Measurements from ENCODE around the gene METTL18. TPM values are rescaled to one million over a fixed set of nuclear protein-coding genes. Genes with fewer than 3 reads are reported as not detected.
A peak's percentile ranks its signal among the peaks of the same experiment; 100 is the strongest.

The METTL18 gene
- total and polyA plus RNA-seq, 8 donors = 4.8 to 15.5 (median 13.7) TPM

GRCh38 chr1:169793730-169794129 is 977 bp downstream of the METTL18 start:
- ATAC-seq (no peak), DNase-seq (no peak)
- intact Hi-C loops (cut with DNase I) = no loop called here
- peak overlapping the region; percentile 63 to 68 for H3K4me3 ChIP-seq
- no peak for TF ChIP-seq CTCF (IDR thresholded peaks at IDR 0.05)
- H3K27ac ChIP-seq = peak overlapping the region in 1 of 2 donors; percentile 90
- H3K36me3 ChIP-seq = no peaks in the 10 kb centered on the region
- peaks cover 6 to 23% of the 10 kb centered on the region in 2 donors for H3K4me1 ChIP-seq
- H3K9me3 ChIP-seq = no peaks in the 10 kb centered on the region
- H3K27me3 ChIP-seq = no peaks in the 10 kb centered on the region

- Histone ChIP-seq H3K4me3 (no peak overlapping the region), H3K4me1 (peaks cover 0 to 6% of the 10 kb centered on the region in 2 donors), H3K9me3 (no peaks in the 10 kb centered on the region), H3K27ac (no peak overlapping the region), H3K36me3 (no peaks in the 10 kb centered on the region), H3K27me3 (peaks cover 0 to 14% of the 10 kb centered on the region in 2 donors)
- intact Hi-C loops (cut with DNase I) = no loop called here
- ATAC-seq (no peak), DNase-seq (no peak)
- no peak for TF ChIP-seq CTCF (IDR thresholded peaks at IDR 0.05)
Measured at GRCh38 chr1:169788402-169788801, 6.3 kb downstream of the METTL18 start.

GRCh38 chr1:169786974-169787373 is 7.7 kb downstream of the METTL18 start:
- H3K36me3 ChIP-seq = no peaks in the 10 kb centered on the region
- H3K27me3 ChIP-seq = peaks cover 0 to 14% of the 10 kb centered on the region in 2 donors
- DNase-seq (no peak), ATAC-seq (no peak)
- intact Hi-C loops (cut with DNase I) = no loop called here
- no peaks in the 10 kb centered on the region for H3K9me3 ChIP-seq
- no peak for TF ChIP-seq CTCF (IDR thresholded peaks at IDR 0.05)
- H3K4me3 ChIP-seq = no peak overlapping the region
- H3K27ac ChIP-seq = no peak overlapping the region
- no peaks in the 10 kb centered on the region for H3K4me1 ChIP-seq

GRCh38 chr1:169785267-169785666 is 9.4 kb downstream of the METTL18 start:
- no peak overlapping the region for H3K4me3 ChIP-seq
- TF ChIP-seq CTCF (IDR thresholded peaks at IDR 0.05) = no peak
- no peaks in the 10 kb centered on the region for H3K4me1 ChIP-seq
- no peaks in the 10 kb centered on the region for H3K36me3 ChIP-seq
- no peak for ATAC-seq
- DNase-seq = no peak
- H3K27me3 ChIP-seq = peaks cover 0 to 14% of the 10 kb centered on the region in 2 donors
- H3K27ac ChIP-seq = no peak overlapping the region
- no peaks in the 10 kb centered on the region for H3K9me3 ChIP-seq
- intact Hi-C loops (cut with DNase I) = no loop called here

GRCh38 chr1:169784102-169784501 is 10.6 kb downstream of the METTL18 start:
- intact Hi-C loops (cut with DNase I) = no loop called here
- H3K9me3 ChIP-seq = no peaks in the 10 kb centered on the region
- no peak for DNase-seq
- ATAC-seq = peak; percentile 24
- H3K4me3 ChIP-seq = no peak overlapping the region
- H3K27me3 ChIP-seq = peaks cover 0 to 14% of the 10 kb centered on the region in 2 donors
- H3K4me1 ChIP-seq = no peaks in the 10 kb centered on the region
- no peak for TF ChIP-seq CTCF (IDR thresholded peaks at IDR 0.05)
- no peak overlapping the region for H3K27ac ChIP-seq
- H3K36me3 ChIP-seq = no peaks in the 10 kb centered on the region
